Measurements from ENCODE around the gene ANTXR1. TPM values are rescaled to one million over a fixed set of nuclear protein-coding genes. Genes with fewer than 3 reads are reported as not detected.

The ANTXR1 gene
- polyA plus RNA-seq, 3 donors: 66.3 to 81.0 (median 70.8) TPM

- DNase-seq: no peak
Measured at GRCh38 chr2:69177785-69178636, 165.0 kb downstream of the ANTXR1 start.

GRCh38 chr2:69178756-69179155, 165.8 kb downstream of the ANTXR1 start:
- DNase-seq: no peak

- no peak for DNase-seq
Measured at GRCh38 chr2:69180227-69180626, 167.2 kb downstream of the ANTXR1 start.

GRCh38 chr2:69180974-69181373, 168.0 kb downstream of the ANTXR1 start:
- no peak for DNase-seq

- no peak for DNase-seq
Measured at GRCh38 chr2:69181806-69182427, 168.9 kb downstream of the ANTXR1 start.

GRCh38 chr2:69183659-69184058, 170.7 kb downstream of the ANTXR1 start:
- no peak for DNase-seq

DNA sequence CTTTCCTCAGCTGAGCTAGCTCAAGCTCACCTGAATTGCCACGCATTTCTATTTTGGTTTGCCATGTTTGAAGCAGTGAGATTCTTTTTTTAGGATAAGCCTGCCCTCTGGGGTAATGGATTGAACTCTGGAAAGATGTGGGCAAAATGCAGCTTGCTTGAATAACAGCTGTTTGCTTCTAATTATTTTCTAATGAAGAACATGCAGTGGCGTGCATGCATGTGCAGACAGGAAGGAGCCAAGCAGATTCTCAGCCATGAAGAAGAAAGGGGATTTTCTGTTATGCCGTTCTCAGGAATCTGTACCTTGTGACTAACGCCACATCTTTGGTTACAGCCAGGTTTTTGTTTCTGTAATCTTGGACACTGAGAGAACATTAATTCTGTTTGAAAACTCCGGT, 171.2 kb downstream of the ANTXR1 start:
- DNase-seq: no peak

DNA sequence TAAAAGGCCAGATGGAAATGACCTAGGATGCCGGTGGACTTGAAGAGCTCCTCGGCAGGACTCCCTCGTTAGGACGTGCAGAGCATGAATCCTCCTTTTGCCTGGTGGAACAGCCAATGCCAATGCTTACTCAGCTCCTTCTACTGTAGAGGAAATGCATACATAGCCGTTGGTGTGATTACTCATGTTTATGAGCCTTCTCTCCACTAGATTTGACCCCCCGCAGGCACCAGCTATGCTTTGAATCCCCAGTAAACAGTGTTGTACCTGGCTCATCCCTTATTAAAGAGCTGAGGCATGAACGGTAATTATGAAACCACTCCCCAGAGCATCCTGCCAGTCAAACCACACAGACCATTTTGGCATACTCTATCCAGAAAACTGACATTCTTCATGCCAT, 172.8 kb downstream of the ANTXR1 start:
- DNase-seq: no peak

DNA sequence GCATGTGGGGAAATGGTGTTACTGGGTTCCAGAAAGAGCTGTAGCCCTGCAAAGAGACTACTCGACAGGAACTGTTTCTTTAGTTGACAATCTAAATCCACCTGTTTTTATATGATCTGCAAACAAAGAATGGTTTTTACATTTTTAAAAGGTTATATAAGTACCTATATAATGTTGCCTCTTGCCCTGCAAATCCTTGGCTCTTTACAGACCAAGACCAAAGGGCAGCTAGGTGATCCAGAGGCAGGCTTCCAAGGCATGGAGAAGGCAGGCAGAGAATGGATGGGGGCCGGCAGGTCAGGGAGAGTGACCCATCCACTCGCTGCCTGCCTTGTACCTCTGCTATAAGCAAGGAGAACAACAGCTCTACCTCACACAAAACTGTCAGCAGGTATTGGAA, 173.6 kb downstream of the ANTXR1 start:
- DNase-seq: no peak

DNA sequence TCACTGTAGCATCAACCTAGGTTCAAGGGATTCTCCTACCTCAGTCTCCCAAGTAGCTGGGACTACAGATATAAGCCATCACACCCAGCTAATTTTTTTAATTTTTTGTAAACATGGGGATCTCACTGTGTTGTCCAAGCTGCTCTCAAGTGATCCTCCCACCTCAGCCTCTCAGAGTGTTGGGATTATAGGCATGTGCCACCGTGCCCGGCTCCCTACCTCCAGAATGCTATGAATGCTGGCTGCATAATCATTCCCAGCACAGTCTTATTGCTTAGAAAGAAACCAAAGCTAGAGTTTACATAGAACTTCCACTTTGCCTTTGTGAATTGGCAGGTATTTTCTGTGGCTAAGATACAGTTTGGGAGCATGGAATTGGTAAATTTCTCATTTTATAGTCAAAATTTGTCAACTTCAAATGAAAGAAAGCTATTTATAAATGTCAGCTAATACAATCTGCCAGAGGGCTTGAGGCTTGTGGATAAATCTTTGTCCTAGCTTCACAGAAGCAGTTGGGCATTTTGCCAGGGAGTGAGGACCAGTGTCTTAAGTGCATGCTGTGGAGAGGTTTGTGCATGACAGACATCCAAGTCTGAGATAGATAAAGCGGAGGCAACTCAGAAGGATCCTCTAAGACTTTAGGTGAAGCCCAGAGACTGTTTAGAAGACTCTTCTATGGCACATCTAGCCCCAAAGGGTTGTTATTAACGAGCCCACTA, 175.4 kb downstream of the ANTXR1 start:
- DNase-seq: no peak

GRCh38 chr2:69190743-69191404, 177.9 kb downstream of the ANTXR1 start:
- no peak for DNase-seq

- no peak for DNase-seq
Measured at GRCh38 chr2:69191634-69192033, 178.7 kb downstream of the ANTXR1 start.

DNA sequence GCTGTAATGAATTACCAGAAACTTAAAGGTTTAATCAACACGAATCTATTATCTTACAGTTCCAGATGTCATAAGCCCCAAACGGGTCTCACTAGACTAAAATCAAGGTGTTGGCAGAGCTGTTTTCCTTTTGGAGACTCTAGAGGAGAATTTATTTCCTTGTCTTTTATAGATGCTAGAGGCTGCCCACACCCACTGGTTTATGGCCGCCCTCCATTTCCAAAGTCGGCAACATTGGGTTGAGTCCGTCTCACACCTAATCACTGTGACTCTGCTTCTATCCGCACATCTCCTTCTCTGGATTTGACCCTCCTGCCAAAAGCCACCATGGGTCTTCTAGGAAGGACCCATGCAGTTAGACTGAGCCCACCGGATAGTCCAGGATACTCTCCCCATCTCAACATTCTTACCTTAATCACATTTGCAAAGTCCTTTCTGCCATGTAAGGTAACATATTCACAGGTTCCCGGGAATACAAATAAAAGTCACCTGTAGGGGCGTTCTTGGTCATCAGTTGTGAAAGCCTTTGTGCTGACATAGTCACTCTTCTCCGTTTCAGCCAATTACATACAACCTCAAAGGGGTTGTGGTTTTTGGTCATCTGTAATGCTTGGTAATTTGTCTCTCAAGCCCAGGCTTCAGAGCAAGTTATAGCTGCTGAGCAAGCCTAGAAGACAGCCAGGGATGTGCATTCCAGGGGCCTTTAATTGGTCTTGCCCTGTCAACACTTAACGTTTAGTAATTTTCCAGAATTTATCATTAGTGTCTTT, 179.4 kb downstream of the ANTXR1 start:
- no peak for DNase-seq

DNA sequence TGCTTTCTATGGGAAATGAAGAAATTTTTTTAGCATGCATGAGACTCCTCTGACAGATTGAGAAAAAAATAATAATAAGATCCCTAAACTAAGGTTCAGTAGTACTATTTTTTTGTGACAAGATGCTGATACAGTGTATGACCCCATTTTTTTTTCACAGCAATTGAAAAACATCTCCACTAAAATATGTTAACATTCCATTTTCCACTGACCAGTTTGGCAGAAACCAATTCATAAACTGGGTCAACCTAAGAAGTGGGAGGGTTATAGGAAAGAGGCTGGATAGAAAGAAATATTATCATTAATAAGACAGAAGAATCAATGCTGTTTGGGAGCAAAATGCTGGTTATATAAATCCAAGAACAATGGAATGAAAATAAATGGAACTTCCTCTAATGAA, 182.7 kb downstream of the ANTXR1 start:
- no peak for DNase-seq

DNA sequence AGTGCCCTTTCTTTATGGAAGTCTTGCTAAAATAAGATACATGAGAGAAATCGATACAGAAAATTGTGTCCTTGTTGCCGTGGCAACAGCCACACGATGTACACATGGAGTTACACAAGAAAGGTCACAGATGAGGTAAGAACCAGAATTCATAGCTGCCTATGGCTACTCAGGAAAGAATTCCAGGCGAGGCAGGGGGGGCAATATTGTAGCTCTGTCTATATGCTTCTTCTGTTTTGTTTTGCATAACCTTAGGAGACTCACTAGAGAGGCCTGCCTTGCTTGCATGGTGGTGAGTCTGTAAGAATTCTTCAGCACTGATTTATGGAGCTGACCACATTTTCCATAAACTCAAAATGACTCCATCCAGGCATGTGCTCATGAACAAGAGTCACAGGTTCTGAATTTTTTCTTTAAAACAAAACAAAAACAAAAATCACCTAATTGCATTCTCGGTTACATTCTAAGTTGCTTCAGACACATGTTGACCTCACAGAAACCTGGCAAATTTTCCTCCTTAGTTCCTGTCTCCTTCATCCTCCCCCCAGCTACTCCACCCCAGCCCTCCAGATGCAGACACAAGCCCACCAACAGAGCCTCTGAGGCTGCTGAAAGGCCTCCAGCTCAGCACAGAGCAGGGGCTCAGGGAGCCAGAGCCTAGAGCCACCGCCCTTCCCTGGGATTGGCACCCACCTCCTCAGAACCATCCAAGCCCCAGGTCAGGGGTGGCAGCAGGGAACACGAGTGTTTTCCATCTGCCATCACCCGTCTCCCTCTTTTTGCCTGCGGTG, 183.5 kb downstream of the ANTXR1 start:
- no peak for DNase-seq

DNA sequence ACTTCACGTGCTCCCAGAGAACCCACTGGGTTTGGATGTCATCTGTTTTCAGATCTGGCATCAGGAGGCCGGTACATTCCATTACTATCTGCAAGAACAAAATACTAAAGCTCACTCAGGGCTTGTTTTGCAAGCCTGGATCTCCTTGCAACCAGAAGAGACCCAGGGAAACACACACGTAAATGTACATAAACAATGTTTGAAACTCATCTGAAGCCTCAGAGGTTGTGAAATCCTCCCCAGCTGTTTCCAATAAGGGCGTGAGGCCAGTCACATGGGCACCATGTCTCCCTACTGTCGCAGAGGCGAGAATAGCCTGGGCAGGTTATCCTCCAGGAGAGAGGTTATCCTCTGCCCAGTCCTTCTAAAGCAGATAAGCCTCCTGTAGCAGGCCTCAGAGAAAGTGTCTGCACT, 187.1 kb downstream of the ANTXR1 start:
- no peak for DNase-seq

GRCh38 chr2:69201259-69201658, 188.3 kb downstream of the ANTXR1 start:
- no peak for DNase-seq

DNA sequence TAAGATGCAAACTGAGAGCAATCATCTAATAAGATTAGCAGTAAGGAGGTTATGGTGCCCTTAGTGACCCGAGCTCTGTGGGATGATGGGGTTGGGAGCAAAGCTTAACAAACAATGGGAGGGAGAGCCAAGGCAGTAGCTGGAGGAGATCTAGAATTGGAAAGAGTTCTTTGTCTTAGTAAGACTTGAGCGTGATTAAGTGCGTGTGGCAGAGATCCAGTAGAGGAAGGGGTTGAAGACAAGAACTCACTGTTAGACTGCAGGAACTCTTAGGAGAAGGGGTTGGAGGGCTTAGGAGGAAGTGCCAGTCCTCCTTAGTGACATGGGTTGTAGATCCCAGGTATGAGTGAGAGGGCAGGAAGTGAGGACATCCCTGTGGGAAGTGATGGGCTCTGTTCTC, 189.3 kb downstream of the ANTXR1 start:
- no peak for DNase-seq

- no peak for DNase-seq
Measured at GRCh38 chr2:69203166-69203985, 190.4 kb downstream of the ANTXR1 start.

GRCh38 chr2:69204654-69205053, 191.7 kb downstream of the ANTXR1 start:
- DNase-seq: no peak

All from renal pelvis (tissue), 4 donors.